ENCODE data around the gene WDR18. TPM values are rescaled to one million over a fixed set of nuclear protein-coding genes. Genes with fewer than 3 reads are reported as not detected.

WDR18 gene
- total RNA-seq, 4 donors from 2014 or later: 9.9 to 30.3 (median 28.4) TPM

DNA sequence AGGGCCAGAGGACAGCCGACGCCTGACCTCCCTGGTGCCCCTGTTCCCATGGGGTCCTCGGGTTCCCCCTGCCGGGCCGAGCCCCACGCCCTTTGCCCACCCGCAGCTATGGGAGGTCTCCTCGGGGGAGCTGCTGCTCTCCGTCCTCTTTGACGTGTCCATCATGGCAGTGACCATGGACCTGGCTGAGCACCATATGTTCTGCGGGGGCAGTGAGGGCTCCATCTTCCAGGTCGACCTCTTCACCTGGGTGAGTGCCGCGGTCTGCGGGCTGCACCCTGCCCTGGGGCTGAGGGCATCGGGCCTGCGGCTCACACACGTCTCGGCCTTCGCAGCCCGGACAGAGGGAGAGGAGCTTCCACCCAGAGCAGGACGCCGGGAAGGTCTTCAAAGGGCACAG lies 6.6 kb downstream of the WDR18 start:
- no peak for DNase-seq (ENCODE audit: extremely low spot score)
- H3K27ac ChIP-seq (replicated peaks in 1 of 4): no peak overlapping the region

GRCh38 chr19:991174-991931 lies 7.2 kb downstream of the WDR18 start:
- intact Hi-C loops (cut with DNase I): no loop called here
- WGBS: 93% methylated on average over 21 of the region's 47 CpGs
- Histone ChIP-seq H3K9me3 (no peaks in the 10 kb centered on the region), H3K4me3 (no peak overlapping the region), H3K4me1 (peaks cover 6 to 13% (median 12%) of the 10 kb centered on the region in 4 donors), H3K36me3 (peaks cover 17 to 73% (median 65%) of the 10 kb centered on the region in 4 donors), H3K27ac (replicated peaks in 1 of 4) (no peak overlapping the region), H3K27me3 (peaks cover 3 to 24% (median 9%) of the 10 kb centered on the region in 4 donors)
- DNase-seq (ENCODE audit: extremely low spot score): no peak
- TF ChIP-seq POLR2A (IDR thresholded peaks at IDR 0.05; ENCODE audit: low read depth) (no peak), POLR2AphosphoS5 (IDR thresholded peaks at IDR 0.05) (no peak), EP300 (IDR thresholded peaks at IDR 0.05) (no peak), CTCF (IDR thresholded peaks at IDR 0.05) (no peak)

More for the DNA sequence above, 6.6 kb downstream of the WDR18 start:
- Histone ChIP-seq H3K9me3 (no peaks in the 10 kb centered on the region), H3K27me3 (peaks cover 0 to 18% (median 3%) of the 10 kb centered on the region in 4 donors), H3K36me3 (peaks cover 17 to 79% (median 71%) of the 10 kb centered on the region in 4 donors), H3K4me3 (no peak overlapping the region), H3K4me1 (peaks cover under 1 to 9% (median 6%) of the 10 kb centered on the region in 4 donors)
- TF ChIP-seq POLR2A (IDR thresholded peaks at IDR 0.05; ENCODE audit: low read depth): no peak
- TF ChIP-seq POLR2AphosphoS5 (IDR thresholded peaks at IDR 0.05): no peak
- TF ChIP-seq EP300 (IDR thresholded peaks at IDR 0.05): no peak
- TF ChIP-seq CTCF (IDR thresholded peaks at IDR 0.05): no peak
- intact Hi-C loops (cut with DNase I): no loop called here
- 94% methylated on average over 18 of the region's 23 CpGs for WGBS

GRCh38 chr19:991932-992669 lies 8.0 kb downstream of the WDR18 start:
- Histone ChIP-seq H3K27me3 (peaks cover 7 to 32% (median 17%) of the 10 kb centered on the region in 4 donors), H3K36me3 (peaks cover 17 to 66% (median 58%) of the 10 kb centered on the region in 4 donors), H3K4me3 (no peak overlapping the region), H3K27ac (replicated peaks in 1 of 4) (no peak overlapping the region), H3K4me1 (peaks cover 11 to 18% (median 16%) of the 10 kb centered on the region in 4 donors), H3K9me3 (no peaks in the 10 kb centered on the region)
- TF ChIP-seq POLR2AphosphoS5 (IDR thresholded peaks at IDR 0.05) (no peak), CTCF (IDR thresholded peaks at IDR 0.05) (no peak), POLR2A (IDR thresholded peaks at IDR 0.05; ENCODE audit: low read depth) (no peak), EP300 (IDR thresholded peaks at IDR 0.05) (no peak)
- intact Hi-C loops (cut with DNase I): no loop called here
- WGBS: 93% methylated on average over 6 of the region's 42 CpGs
- no peak for DNase-seq (ENCODE audit: extremely low spot score)

- peaks cover 17 to 60% (median 56%) of the 10 kb centered on the region in 4 donors for H3K36me3 ChIP-seq
- DNase-seq (ENCODE audit: extremely low spot score): no peak
- TF ChIP-seq EP300 (IDR thresholded peaks at IDR 0.05) (no peak), CTCF (IDR thresholded peaks at IDR 0.05) (no peak)
- peaks cover 7 to 37% (median 21%) of the 10 kb centered on the region in 4 donors for H3K27me3 ChIP-seq
- 89% methylated on average over 13 of the region's 13 CpGs for WGBS
- H3K9me3 ChIP-seq: no peaks in the 10 kb centered on the region
- intact Hi-C loops (cut with DNase I): no loop called here
- no peak overlapping the region for H3K27ac ChIP-seq (replicated peaks in 1 of 4)
- no peak overlapping the region for H3K4me3 ChIP-seq
- peaks cover 11 to 18% (median 16%) of the 10 kb centered on the region in 4 donors for H3K4me1 ChIP-seq
Observed at GRCh38 chr19:992670-993055, 8.5 kb downstream of the WDR18 start.

All from esophagus muscularis mucosa (tissue), 4 donors.